GM12878 (cell line): ENCODE results near the gene MAP3K5. TPM values are rescaled to one million over a fixed set of nuclear protein-coding genes. Genes with fewer than 3 reads are reported as not detected.

ENCODE experiments used
- ATAC-seq: fragments of 200-7000 bp; cut with Tn5 transposase; 3 replicates; pipeline ENCODE4 v1.9.1; 2020; ENCODE audit warnings: mild to moderate bottlenecking, moderate library complexity
- BruUV-seq: library from RNA; stranded (reverse); fragments of 400-500 nt; replicated peaks from 2 replicates; lab custom pipeline; 2021; lab: Mats Ljungman, UMichigan
- CTCF ChIA-PET: fragments of 300-600 bp; sonication (Branson Sonifier 250); formaldehyde crosslinking; extraction: SDS; loops from one replicate; lab custom pipeline; 2021; ENCODE audit warnings: inconsistent platforms; lab: Yijun Ruan, JAX
- POLR2A ChIA-PET: fragments of 350-600 bp; formaldehyde crosslinking; extraction: SDS; loops from one replicate; lab custom pipeline; 2021; ENCODE audit warnings: inconsistent platforms; lab: Charles Lee
- RAD21 ChIA-PET: fragments of 300-600 bp; sonication (Branson Sonifier 250); formaldehyde crosslinking; loops from one replicate; lab custom pipeline; 2023; ENCODE audit warnings: antibody characterized with exemption; ENCODE audit not compliant: unreplicated experiment; lab: Charles Lee
- SMC1A ChIA-PET: fragments of 300-600 bp; sonication (Branson Sonifier 250); formaldehyde crosslinking; loops from one replicate; lab custom pipeline; 2023; ENCODE audit not compliant: unreplicated experiment, uncharacterized antibody; lab: Charles Lee
- DNase-seq: peaks from one replicate; pipeline ENCODE4 v3.0.0-alpha.2; 2011; ENCODE audit warnings: low read depth, low spot score
- FAIRE-seq: peaks from 3 replicates; lab custom pipeline; 2011; peaks lifted over from hg19 to GRCh38; lab: Jason Lieb, UNC
- H2AFZ ChIP-seq: 2 replicates; pipeline ENCODE4 v1.6.0; 2011; ENCODE audit warnings: low read depth, low read length, control low read depth; ENCODE audit not compliant: control insufficient read depth
- H3K27ac ChIP-seq: 2 replicates; pipeline ENCODE4 v1.5.1; 2011; ENCODE audit warnings: control low read depth; ENCODE audit not compliant: control insufficient read depth, insufficient read depth
- H3K27me3 ChIP-seq, 2 experiments: replicated peaks in 1 of 2; 2 replicates each; pipeline versions ENCODE4 v1.6.0 to v1.6.1; 2011; ENCODE audit warnings: low read length in 1 of 2; ENCODE audit not compliant: control insufficient read depth in 2 of 2, insufficient read depth in 2 of 2
- H3K36me3 ChIP-seq, 2 experiments: 2 replicates each; pipeline ENCODE4 v1.5.1; 2011; ENCODE audit warnings: low read length in 1 of 2; ENCODE audit not compliant: control insufficient read depth in 2 of 2, insufficient read depth in 2 of 2
- H3K4me1 ChIP-seq: 2 replicates; pipeline ENCODE4 v1.6.1; 2011; ENCODE audit warnings: mild to moderate bottlenecking, low read length, moderate library complexity, mixed read lengths; ENCODE audit not compliant: control insufficient read depth, insufficient read depth
- H3K4me2 ChIP-seq: 2 replicates; pipeline ENCODE4 v1.6.0; 2011; ENCODE audit warnings: control low read depth; ENCODE audit not compliant: control insufficient read depth, insufficient read depth
- H3K4me3 ChIP-seq: fragments of 200-600 bp; sonication (generic); 2 replicates; pipeline ENCODE4 v1.5.1; 2016
- H3K79me2 ChIP-seq: 2 replicates; pipeline ENCODE4 v1.6.0; 2011; ENCODE audit warnings: low read length; ENCODE audit not compliant: control insufficient read depth, insufficient read depth
- H3K9ac ChIP-seq: 2 replicates; pipeline ENCODE4 v1.8.0; 2011; ENCODE audit warnings: low read length, control low read depth, mixed read lengths; ENCODE audit not compliant: control insufficient read depth, insufficient read depth
- H3K9me3 ChIP-seq: replicated peaks from 3 replicates; pipeline ENCODE4 v1.5.1; 2011; ENCODE audit warnings: mild to moderate bottlenecking, low read length; ENCODE audit not compliant: control insufficient read depth, insufficient read depth
- H4K20me1 ChIP-seq: 2 replicates; pipeline ENCODE4 v1.6.0; 2011; ENCODE audit not compliant: control insufficient read depth, insufficient read depth
- ATF7 ChIP-seq: fragments of 450-650 bp; IDR thresholded peaks from 2 replicates; pipeline ENCODE4 v1.6.1; 2016; ENCODE audit warnings: low read depth, mild to moderate bottlenecking
- BACH1 ChIP-seq: fragments of 450-650 bp; IDR thresholded peaks from 2 replicates; pipeline ENCODE4 v1.6.1; 2017; ENCODE audit warnings: mild to moderate bottlenecking, borderline replicate concordance
- CHD1 ChIP-seq: IDR thresholded peaks from 2 replicates; pipeline ENCODE4 v1.6.1; 2012; ENCODE audit warnings: low read depth, low read length, improper control_type of control experiment
- ESRRA ChIP-seq: IDR thresholded peaks from 2 replicates; pipeline ENCODE4 v1.6.1; 2012; ENCODE audit warnings: mild to moderate bottlenecking, low read length, improper control_type of control experiment
- HDAC2 ChIP-seq: fragments of 200-600 bp; sonication (generic); IDR thresholded peaks from 2 replicates; pipeline ENCODE4 v1.6.1; 2017
- JUNB ChIP-seq: IDR thresholded peaks from 2 replicates; pipeline ENCODE4 v1.6.1; 2016; ENCODE audit warnings: antibody characterized with exemption, mild to moderate bottlenecking
- KAT2A ChIP-seq: conservative IDR thresholded peaks from 2 replicates; pipeline ENCODE4 v1.6.1; 2011; ENCODE audit warnings: low read depth, low read length; ENCODE audit not compliant: control insufficient read depth
- MEF2B ChIP-seq: fragments of 450-650 bp; IDR thresholded peaks from 2 replicates; pipeline ENCODE4 v1.6.1; 2018; ENCODE audit warnings: mild to moderate bottlenecking, moderate library complexity; ENCODE audit not compliant: partially characterized antibody, poor library complexity, severe bottlenecking
- NR2C1 ChIP-seq: fragments of 450-650 bp; IDR thresholded peaks from 2 replicates; pipeline ENCODE4 v1.6.1; 2017; ENCODE audit warnings: antibody characterized with exemption, mild to moderate bottlenecking, moderate library complexity
- SUZ12 ChIP-seq: fragments of 200-600 bp; sonication (generic); IDR thresholded peaks from one replicate; pipeline ENCODE4 v1.6.1; 2018; ENCODE audit warnings: antibody characterized with exemption, mild to moderate bottlenecking; ENCODE audit not compliant: unreplicated experiment
- YBX1 ChIP-seq: fragments of 450-650 bp; IDR thresholded peaks from 2 replicates; pipeline ENCODE4 v1.6.1; 2016; ENCODE audit warnings: antibody characterized with exemption
- YY1 ChIP-seq: IDR thresholded peaks from 2 replicates; pipeline ENCODE4 v1.6.1; 2011; ENCODE audit warnings: low read depth, mild to moderate bottlenecking, low read length
- ZNF622 ChIP-seq: fragments of 450-650 bp; IDR thresholded peaks from 2 replicates; pipeline ENCODE4 v1.6.1; 2017; ENCODE audit warnings: mild to moderate bottlenecking, inconsistent platforms
- ZSCAN29 ChIP-seq: fragments of 450-650 bp; IDR thresholded peaks from 2 replicates; pipeline ENCODE4 v1.6.1; 2017; ENCODE audit warnings: mild to moderate bottlenecking, moderate library complexity
- WGBS: methylation state at CpG from one replicate; pipeline ENCODE4 v1.1.6; 2016; ENCODE audit warnings: low lambda C conversion rate; ENCODE audit not compliant: insufficient replicate concordance, insufficient coverage; ENCODE audit errors: missing lambda C conversion rate; 5-methylcytosine and 5-hydroxymethylcytosine counted together
- in situ Hi-C: fragments of 300-500 bp; cut with MboI; formaldehyde crosslinking; loops from 9 replicates; pipeline ENCODE4 v1.14.3; 2018; ENCODE audit warnings: mixed read lengths
- intact Hi-C: fragments of 100-400 bp; cut with micrococcal nuclease; formaldehyde crosslinking; loops from one replicate; pipeline ENCODE4 v1.14.2; 2022; ENCODE audit not compliant: unreplicated experiment
- polyA plus RNA-seq, 11 experiments: library from polyadenylated mRNA; depleted of rRNA in 4 of 11; unstranded in 6 of 11; stranded (reverse) in 5 of 11; fragments of >200 nt; fragmentation: Nextera tagmentation in 4 of 11; fragmentation: Illumina TruSeq in 1 of 11; extraction: Ambion mirVana in 4 of 11; extraction: Trizol in 1 of 11; gene quantifications; 1 replicate in 1 of 11; 2 replicates in 10 of 11; pipeline versions ENCODE4 v1.2.1 to v1.2.3, GENCODE V29; 2011 to 2016; ENCODE audit warnings: inconsistent platforms in 2 of 11, missing spikeins in 2 of 11, low read depth in 1 of 11
- total RNA-seq, 4 experiments: library from RNA; depleted of rRNA in 3 of 4; stranded (reverse); fragments of >200 nt in 3 of 4; fragmentation: Illumina TruSeq in 1 of 4; extraction: Trizol in 1 of 4; gene quantifications; 2 replicates each; pipeline versions ENCODE4 v1.2.1 to v1.2.3, GENCODE V29; 2013 to 2021
- TF ChIP-seq, protein P1 (sequence below): fragments of 450-650 bp; IDR thresholded peaks from 2 replicates; pipeline ENCODE4 v1.6.1; 2018; ENCODE audit warnings: mild to moderate bottlenecking, low read depth, moderate library complexity; ENCODE audit not compliant: partially characterized antibody

MAP3K5 gene
- total and polyA plus RNA-seq, 10 of the 15 experiments (the other 5 are each of a cell fraction or from before 2014, with no cell fraction given) = 5.4 to 34.3 (median 26.4) TPM

DNA sequence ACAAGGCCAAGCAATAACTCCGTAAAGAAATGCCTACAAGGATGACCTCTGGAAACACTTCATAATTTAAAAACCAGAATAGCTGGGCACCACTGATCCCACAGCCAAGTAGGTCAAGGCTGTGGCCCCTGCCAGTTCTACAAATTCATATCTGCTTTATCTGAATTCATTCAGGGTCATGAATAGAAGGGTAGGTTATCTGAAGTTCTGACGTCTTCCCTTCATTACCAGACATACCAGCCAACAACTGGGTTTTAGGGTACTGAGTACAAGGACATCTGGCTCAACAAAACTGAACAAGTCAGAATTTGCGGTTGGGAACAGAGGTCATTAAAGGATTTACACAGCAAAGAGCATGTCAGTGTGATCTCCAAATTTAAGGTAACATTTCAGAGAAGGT lies 26.0 kb downstream of the MAP3K5 start:
- no peak for ATAC-seq
- Histone ChIP-seq H3K9ac (peak overlapping the region; percentile 18; the same call in 1 of the 2 replicates), H3K27ac (peak overlapping the region; percentile 97), H3K36me3 (no peaks in the 10 kb centered on the region; a peak in 1 of 4 replicates), H3K4me2 (peak overlapping the region; percentile 74), H3K4me3 (peak overlapping the region; percentile 12; the same call in 1 of the 2 replicates), H2AFZ (no peak overlapping the region), H3K79me2 (peaks cover 96% of the 10 kb centered on the region), H3K9me3 (no peaks in the 10 kb centered on the region), H3K4me1 (peaks cover 68% of the 10 kb centered on the region), H3K27me3 (no peaks in the 10 kb centered on the region), H4K20me1 (no peaks in the 10 kb centered on the region)
- no peak for DNase-seq
- ChIA-PET CTCF (interaction anchor here (2.8 to 7.9 kb wide), 4 partner anchors 21 to 122 kb away, joined by 18 to 107 read pairs (median 53); partner anchors contain the start of gene MAP3K5), RAD21 (interaction anchor here (7.6 to 8.4 kb wide), 3 partner anchors 8 to 49 kb away, joined by 116 to 363 read pairs (median 246); partner anchors contain the start of gene MAP3K5), SMC1A (interaction anchor here (1.1 to 8.4 kb wide), 5 partner anchors 8 to 46 kb away, joined by 3 to 368 read pairs (median 135); partner anchors contain the start of gene MAP3K5), POLR2A (interaction anchor here (1.0 to 8.4 kb wide), 4 partner anchors 13 to 476 kb away, joined by 3 to 252 read pairs (median 83); partner anchors contain the start of genes BCLAF1 and MAP3K5)
- intact Hi-C loops (no loop called here), in situ Hi-C loops (no loop called here)
- 95% methylated on average over 3 of the region's 3 CpGs for WGBS
- FAIRE-seq = no peak
- no TSS peak for BruUV-seq
- TF ChIP-seq ATF7 (no peak), YY1 (no peak), YBX1 (no peak), ZNF622 (no peak), BACH1 (no peak), JUNB (no peak), CHD1 (no peak), ZSCAN29 (no peak), NR2C1 (no peak), ESRRA (no peak), SUZ12 (no peak), HDAC2 (no peak), KAT2A (no peak), MEF2B (no peak)
- TF ChIP-seq, protein P1, sequence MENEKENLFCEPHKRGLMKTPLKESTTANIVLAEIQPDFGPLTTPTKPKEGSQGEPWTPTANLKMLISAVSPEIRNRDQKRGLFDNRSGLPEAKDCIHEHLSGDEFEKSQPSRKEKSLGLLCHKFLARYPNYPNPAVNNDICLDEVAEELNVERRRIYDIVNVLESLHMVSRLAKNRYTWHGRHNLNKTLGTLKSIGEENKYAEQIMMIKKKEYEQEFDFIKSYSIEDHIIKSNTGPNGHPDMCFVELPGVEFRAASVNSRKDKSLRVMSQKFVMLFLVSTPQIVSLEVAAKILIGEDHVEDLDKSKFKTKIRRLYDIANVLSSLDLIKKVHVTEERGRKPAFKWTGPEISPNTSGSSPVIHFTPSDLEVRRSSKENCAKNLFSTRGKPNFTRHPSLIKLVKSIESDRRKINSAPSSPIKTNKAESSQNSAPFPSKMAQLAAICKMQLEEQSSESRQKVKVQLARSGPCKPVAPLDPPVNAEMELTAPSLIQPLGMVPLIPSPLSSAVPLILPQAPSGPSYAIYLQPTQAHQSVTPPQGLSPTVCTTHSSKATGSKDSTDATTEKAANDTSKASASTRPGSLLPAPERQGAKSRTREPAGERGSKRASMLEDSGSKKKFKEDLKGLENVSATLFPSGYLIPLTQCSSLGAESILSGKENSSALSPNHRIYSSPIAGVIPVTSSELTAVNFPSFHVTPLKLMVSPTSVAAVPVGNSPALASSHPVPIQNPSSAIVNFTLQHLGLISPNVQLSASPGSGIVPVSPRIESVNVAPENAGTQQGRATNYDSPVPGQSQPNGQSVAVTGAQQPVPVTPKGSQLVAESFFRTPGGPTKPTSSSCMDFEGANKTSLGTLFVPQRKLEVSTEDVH = no peak
